Measurements from ENCODE around the gene TUBGCP3. TPM values are rescaled to one million over a fixed set of nuclear protein-coding genes. Genes with fewer than 3 reads are reported as not detected.

TUBGCP3 gene
- total RNA-seq, 6 experiments from 2014 or later, result 16.5 to 28.5 (median 25.6) TPM

- Mint-ChIP-seq H3K9me3 (0 out of 2 replicates have a peak, but pooled peaks cover 9% of the 10 kb centered on the region), H3K27ac (no peak overlapping the region), H3K4me1 (ENCODE audit: low read depth) (no peaks in the 10 kb centered on the region), H3K4me3 (no peak overlapping the region), H3K36me3 (ENCODE audit: low read depth) (no peaks in the 10 kb centered on the region), H3K27me3 (ENCODE audit: insufficient read depth) (peaks cover 22% of the 10 kb centered on the region)
- TF ChIP-seq, protein P1, sequence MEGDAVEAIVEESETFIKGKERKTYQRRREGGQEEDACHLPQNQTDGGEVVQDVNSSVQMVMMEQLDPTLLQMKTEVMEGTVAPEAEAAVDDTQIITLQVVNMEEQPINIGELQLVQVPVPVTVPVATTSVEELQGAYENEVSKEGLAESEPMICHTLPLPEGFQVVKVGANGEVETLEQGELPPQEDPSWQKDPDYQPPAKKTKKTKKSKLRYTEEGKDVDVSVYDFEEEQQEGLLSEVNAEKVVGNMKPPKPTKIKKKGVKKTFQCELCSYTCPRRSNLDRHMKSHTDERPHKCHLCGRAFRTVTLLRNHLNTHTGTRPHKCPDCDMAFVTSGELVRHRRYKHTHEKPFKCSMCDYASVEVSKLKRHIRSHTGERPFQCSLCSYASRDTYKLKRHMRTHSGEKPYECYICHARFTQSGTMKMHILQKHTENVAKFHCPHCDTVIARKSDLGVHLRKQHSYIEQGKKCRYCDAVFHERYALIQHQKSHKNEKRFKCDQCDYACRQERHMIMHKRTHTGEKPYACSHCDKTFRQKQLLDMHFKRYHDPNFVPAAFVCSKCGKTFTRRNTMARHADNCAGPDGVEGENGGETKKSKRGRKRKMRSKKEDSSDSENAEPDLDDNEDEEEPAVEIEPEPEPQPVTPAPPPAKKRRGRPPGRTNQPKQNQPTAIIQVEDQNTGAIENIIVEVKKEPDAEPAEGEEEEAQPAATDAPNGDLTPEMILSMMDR (IDR thresholded peaks at IDR 0.05), result no peak
- DNase-seq, result no peak
Measured at GRCh38 chr13:112457081-112457480, 130.9 kb downstream of the TUBGCP3 start.

DNA sequence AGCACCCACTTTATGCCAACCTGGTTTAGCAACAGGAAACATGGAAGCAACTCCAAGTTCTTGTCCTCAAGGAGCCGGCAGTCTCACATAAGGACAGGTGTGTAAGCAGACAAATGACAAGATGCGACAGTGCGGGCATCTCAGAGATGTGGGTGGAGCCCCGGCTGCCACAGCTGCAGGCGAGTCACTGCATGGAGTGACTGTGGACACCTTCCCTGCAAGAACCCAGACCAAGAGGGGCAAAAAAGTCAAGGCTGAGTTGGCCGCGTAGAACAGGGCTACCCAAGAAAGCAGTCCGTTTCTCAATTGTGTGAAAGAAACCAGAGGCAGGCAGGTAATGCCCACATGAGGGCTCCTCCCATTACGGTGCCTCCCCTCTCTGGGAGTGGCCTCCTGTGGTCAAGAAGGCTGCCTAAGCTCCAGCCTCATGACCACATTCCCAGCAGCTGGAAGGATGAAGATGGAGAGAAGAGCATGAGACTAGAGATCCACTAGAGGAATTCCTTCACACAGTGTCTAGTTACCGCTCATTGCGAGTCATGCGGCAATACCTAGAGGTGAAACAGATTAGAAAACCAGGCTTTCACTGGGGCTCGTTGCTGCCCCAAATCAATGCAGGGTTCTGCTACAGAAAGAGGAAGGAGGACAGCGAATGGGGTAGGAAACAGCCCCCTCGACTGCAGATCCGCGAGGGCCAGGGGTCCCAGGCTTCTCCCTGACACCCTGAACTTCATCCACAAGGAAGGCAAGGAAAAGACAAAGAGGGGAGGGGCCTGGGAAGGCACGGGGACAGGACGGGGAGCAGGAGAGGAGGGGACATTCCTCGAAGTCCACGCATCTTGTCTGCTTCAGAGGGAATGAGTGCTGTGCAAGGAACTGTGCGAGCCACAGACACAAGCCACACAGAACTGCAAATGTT is 131.6 kb downstream of the TUBGCP3 start:
- Mint-ChIP-seq H3K4me1 (ENCODE audit: low read depth) (no peaks in the 10 kb centered on the region), H3K27me3 (ENCODE audit: insufficient read depth) (peaks cover 19% of the 10 kb centered on the region), H3K9me3 (0 out of 2 replicates have a peak, but pooled peaks cover 9% of the 10 kb centered on the region), H3K4me3 (no peak overlapping the region), H3K36me3 (ENCODE audit: low read depth) (no peaks in the 10 kb centered on the region), H3K27ac (no peak overlapping the region)
- DNase-seq, result no peak
- TF ChIP-seq, protein P1 (IDR thresholded peaks at IDR 0.05), result no peak

- H3K27me3 Mint-ChIP-seq (ENCODE audit: insufficient read depth), result peaks cover 21% of the 10 kb centered on the region
- H3K36me3 Mint-ChIP-seq (ENCODE audit: low read depth), result no peaks in the 10 kb centered on the region
- no peak for DNase-seq
- TF ChIP-seq, protein P1 (IDR thresholded peaks at IDR 0.05), result no peak
- H3K27ac Mint-ChIP-seq, result no peak overlapping the region
- H3K4me3 Mint-ChIP-seq, result no peak overlapping the region
- H3K4me1 Mint-ChIP-seq (ENCODE audit: low read depth), result no peaks in the 10 kb centered on the region
- peaks cover 9% of the 10 kb centered on the region; the same call in 1 of the 2 replicates for H3K9me3 Mint-ChIP-seq
Measured at GRCh38 chr13:112455476-112456059, 132.4 kb downstream of the TUBGCP3 start.

- H3K9me3 Mint-ChIP-seq, result peaks cover 9% of the 10 kb centered on the region; the same call in 1 of the 2 replicates
- H3K27ac Mint-ChIP-seq, result no peak overlapping the region
- H3K4me1 Mint-ChIP-seq (ENCODE audit: low read depth), result no peaks in the 10 kb centered on the region
- no peaks in the 10 kb centered on the region for H3K36me3 Mint-ChIP-seq (ENCODE audit: low read depth)
- peaks cover 23% of the 10 kb centered on the region for H3K27me3 Mint-ChIP-seq (ENCODE audit: insufficient read depth)
- TF ChIP-seq, protein P1 (IDR thresholded peaks at IDR 0.05), result no peak
- DNase-seq, result no peak
- H3K4me3 Mint-ChIP-seq, result no peak overlapping the region
Measured at GRCh38 chr13:112454648-112455334, 133.2 kb downstream of the TUBGCP3 start.

GRCh38 chr13:112453874-112454647 is 133.9 kb downstream of the TUBGCP3 start:
- H3K27me3 Mint-ChIP-seq (ENCODE audit: insufficient read depth), result peaks cover 27% of the 10 kb centered on the region
- no peaks in the 10 kb centered on the region for H3K4me1 Mint-ChIP-seq (ENCODE audit: low read depth)
- H3K4me3 Mint-ChIP-seq, result no peak overlapping the region
- TF ChIP-seq, protein P1 (IDR thresholded peaks at IDR 0.05), result no peak
- H3K36me3 Mint-ChIP-seq (ENCODE audit: low read depth), result no peaks in the 10 kb centered on the region
- H3K27ac Mint-ChIP-seq, result no peak overlapping the region
- H3K9me3 Mint-ChIP-seq, result peaks cover 9% of the 10 kb centered on the region; the same call in 1 of the 2 replicates
- no peak for DNase-seq
